HG02981 (cell line): ENCODE data around the gene GAREM1.
"Not testable (repeated sequence)": the region's sequence is repeated elsewhere in the genome, so short reads cannot be mapped to it uniquely, and the experiment has no call there.

Experiments
- ATAC-seq: cut with Tn5 transposase; IDR thresholded peaks from one replicate; pipeline ENCODE4 v1.9.1; 2021; ENCODE audit warnings: mild to moderate bottlenecking, moderate library complexity; ENCODE audit not compliant: unreplicated experiment

The GAREM1 gene

GRCh38 chr18:32296851-32297250 is 173.8 kb downstream of the GAREM1 start:
- ATAC-seq: no peak

GRCh38 chr18:32295604-32296003 is 175.1 kb downstream of the GAREM1 start:
- ATAC-seq: no peak

GRCh38 chr18:32293107-32293506 is 177.6 kb downstream of the GAREM1 start:
- no peak for ATAC-seq

- not testable (repeated sequence) for ATAC-seq
Measured at GRCh38 chr18:32291623-32292022, 179.1 kb downstream of the GAREM1 start.

- ATAC-seq: no peak
Measured at GRCh38 chr18:32290810-32291209, 179.9 kb downstream of the GAREM1 start.

GRCh38 chr18:32289483-32290075 is 181.1 kb downstream of the GAREM1 start:
- ATAC-seq: peak; percentile 81

GRCh38 chr18:32287873-32288272 is 182.8 kb downstream of the GAREM1 start:
- ATAC-seq: no peak

- ATAC-seq: no peak
Measured at GRCh38 chr18:32287249-32287648, 183.4 kb downstream of the GAREM1 start.

- no peak for ATAC-seq
Measured at GRCh38 chr18:32286749-32287148, 183.9 kb downstream of the GAREM1 start.

GRCh38 chr18:32284284-32284683 is 186.4 kb downstream of the GAREM1 start:
- ATAC-seq: no peak

- ATAC-seq: no peak
Measured at GRCh38 chr18:32280911-32281310, 189.8 kb downstream of the GAREM1 start.

GRCh38 chr18:32280188-32280783 is 190.4 kb downstream of the GAREM1 start:
- ATAC-seq: no peak

- ATAC-seq: no peak
Measured at GRCh38 chr18:32278177-32278799, 192.4 kb downstream of the GAREM1 start.

- ATAC-seq: no peak
Measured at GRCh38 chr18:32277549-32277948, 193.1 kb downstream of the GAREM1 start.

GRCh38 chr18:32276906-32277305 is 193.8 kb downstream of the GAREM1 start:
- ATAC-seq: no peak

- ATAC-seq: no peak
Measured at GRCh38 chr18:32276256-32276655, 194.4 kb downstream of the GAREM1 start.

- no peak for ATAC-seq
Measured at GRCh38 chr18:32275221-32275620, 195.5 kb downstream of the GAREM1 start.

GRCh38 chr18:32274307-32274706 is 196.4 kb downstream of the GAREM1 start:
- no peak for ATAC-seq

GRCh38 chr18:32271672-32272208 is 198.9 kb downstream of the GAREM1 start:
- no peak for ATAC-seq

GRCh38 chr18:32270341-32270740 is 200.3 kb downstream of the GAREM1 start:
- ATAC-seq: no peak

GRCh38 chr18:32267463-32267862 is 203.2 kb downstream of the GAREM1 start:
- ATAC-seq: no peak

- ATAC-seq: no peak
Measured at GRCh38 chr18:32264401-32264800, 206.3 kb downstream of the GAREM1 start.
